ENCODE results near the gene HS3ST1. TPM values are rescaled to one million over a fixed set of nuclear protein-coding genes. Genes with fewer than 3 reads are reported as not detected.
"Not testable (repeated sequence)": the region's sequence is repeated elsewhere in the genome, so short reads cannot be mapped to it uniquely, and the experiment has no call there.

Gene HS3ST1
- total RNA-seq, 4 donors from 2014 or later, result 0.05 to 0.36 (median 0.21) TPM; not detected in 1

GRCh38 chr4:11399461-11399971 lies 29.2 kb downstream of the HS3ST1 start:
- no peak overlapping the region for H3K4me3 ChIP-seq (ENCODE audit: low read depth, poor library complexity, severe bottlenecking)
- intact Hi-C loops (cut with DNase I; ENCODE audit: low total_unique reads), result no loop called here
- TF ChIP-seq, protein P1, sequence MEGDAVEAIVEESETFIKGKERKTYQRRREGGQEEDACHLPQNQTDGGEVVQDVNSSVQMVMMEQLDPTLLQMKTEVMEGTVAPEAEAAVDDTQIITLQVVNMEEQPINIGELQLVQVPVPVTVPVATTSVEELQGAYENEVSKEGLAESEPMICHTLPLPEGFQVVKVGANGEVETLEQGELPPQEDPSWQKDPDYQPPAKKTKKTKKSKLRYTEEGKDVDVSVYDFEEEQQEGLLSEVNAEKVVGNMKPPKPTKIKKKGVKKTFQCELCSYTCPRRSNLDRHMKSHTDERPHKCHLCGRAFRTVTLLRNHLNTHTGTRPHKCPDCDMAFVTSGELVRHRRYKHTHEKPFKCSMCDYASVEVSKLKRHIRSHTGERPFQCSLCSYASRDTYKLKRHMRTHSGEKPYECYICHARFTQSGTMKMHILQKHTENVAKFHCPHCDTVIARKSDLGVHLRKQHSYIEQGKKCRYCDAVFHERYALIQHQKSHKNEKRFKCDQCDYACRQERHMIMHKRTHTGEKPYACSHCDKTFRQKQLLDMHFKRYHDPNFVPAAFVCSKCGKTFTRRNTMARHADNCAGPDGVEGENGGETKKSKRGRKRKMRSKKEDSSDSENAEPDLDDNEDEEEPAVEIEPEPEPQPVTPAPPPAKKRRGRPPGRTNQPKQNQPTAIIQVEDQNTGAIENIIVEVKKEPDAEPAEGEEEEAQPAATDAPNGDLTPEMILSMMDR (IDR thresholded peaks at IDR 0.05), result no peak
- no peak for TF ChIP-seq POLR2A (IDR thresholded peaks at IDR 0.05)
- DNase-seq (ENCODE audit: low spot score in 2 of 2), result no peak
- 97 to 98% methylated on average over 39 to 40 of the region's 42 CpGs for WGBS, 2 donors

- 61 to 69% methylated on average over 5 of the region's 5 CpGs for WGBS, 2 donors
- intact Hi-C loops (cut with DNase I; ENCODE audit: low total_unique reads), result no loop called here
- TF ChIP-seq POLR2A (IDR thresholded peaks at IDR 0.05), result no peak
- TF ChIP-seq, protein P1 (IDR thresholded peaks at IDR 0.05), result no peak
- no peak overlapping the region for H3K4me3 ChIP-seq (ENCODE audit: low read depth, poor library complexity, severe bottlenecking)
- no peak for DNase-seq (ENCODE audit: low spot score in 2 of 2)
These were observed 30.7 kb downstream of the HS3ST1 start for GRCh38 chr4:11397819-11398610.

DNA sequence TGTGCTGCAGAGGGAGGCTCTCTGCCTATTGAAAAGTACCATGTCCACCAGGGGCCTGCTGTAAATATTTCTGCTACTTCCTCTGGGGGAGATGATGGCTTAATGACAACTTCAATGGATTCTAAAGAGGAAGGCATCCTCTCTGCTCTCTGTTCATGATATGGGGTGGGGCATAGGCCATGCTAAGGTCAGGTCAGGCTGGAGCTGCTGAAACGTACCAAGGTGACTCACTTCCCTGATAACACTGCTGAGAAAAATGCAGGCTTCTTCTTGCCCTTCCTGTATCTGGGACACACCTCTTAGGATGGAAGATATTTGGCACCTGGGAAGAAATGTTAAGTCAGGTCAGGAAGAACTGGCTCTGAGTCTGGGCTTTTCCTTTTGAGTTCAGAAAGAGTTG lies 31.5 kb downstream of the HS3ST1 start:
- 9 to 42% methylated on average over 1 of the region's 1 CpG for WGBS, 2 donors
- DNase-seq (ENCODE audit: low spot score in 2 of 2), result no peak
- TF ChIP-seq, protein P1 (IDR thresholded peaks at IDR 0.05), result no peak
- no peak for TF ChIP-seq POLR2A (IDR thresholded peaks at IDR 0.05)

GRCh38 chr4:11393551-11393950 lies 35.1 kb downstream of the HS3ST1 start:
- 93 to 96% methylated on average over 2 of the region's 2 CpGs for WGBS, 2 donors
- intact Hi-C loops (cut with DNase I; ENCODE audit: low total_unique reads), result no loop called here
- TF ChIP-seq, protein P1 (IDR thresholded peaks at IDR 0.05), result no peak
- TF ChIP-seq POLR2A (IDR thresholded peaks at IDR 0.05), result no peak
- no peak overlapping the region for H3K4me3 ChIP-seq (ENCODE audit: low read depth, poor library complexity, severe bottlenecking)
- DNase-seq (ENCODE audit: low spot score in 2 of 2), result no peak

More for the DNA sequence above, 31.5 kb downstream of the HS3ST1 start:
- H3K4me3 ChIP-seq (ENCODE audit: low read depth, poor library complexity, severe bottlenecking), result no peak overlapping the region
- intact Hi-C loops (cut with DNase I; ENCODE audit: low total_unique reads), result no loop called here

- intact Hi-C loops (cut with DNase I; ENCODE audit: low total_unique reads); H3K4me3 ChIP-seq (ENCODE audit: low read depth, poor library complexity, severe bottlenecking); DNase-seq (ENCODE audit: low spot score in 2 of 2): not testable (repeated sequence)
- WGBS, 2 donors, result 60 to 75% methylated on average over 13 of the region's 15 CpGs
These were observed 44.6 kb downstream of the HS3ST1 start for GRCh38 chr4:11384072-11384471.

DNA sequence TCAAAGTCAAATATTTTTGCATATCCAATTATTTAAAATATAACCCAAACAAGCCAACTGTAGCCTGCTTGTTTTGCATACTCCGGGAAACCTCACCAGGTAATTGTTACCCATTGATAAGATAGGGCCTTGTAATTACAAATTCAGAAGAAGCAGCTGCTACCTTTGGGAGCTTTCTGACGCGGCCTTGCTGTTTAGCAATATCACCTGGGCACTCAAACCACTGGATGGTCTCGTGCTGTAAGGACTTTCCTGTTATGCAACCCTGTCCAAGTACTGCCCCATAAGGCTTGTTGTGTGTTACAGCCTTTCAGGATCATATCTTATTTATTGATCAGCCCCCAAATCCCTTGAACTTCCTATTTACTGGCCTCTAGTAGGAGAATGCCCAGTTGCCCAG lies 52.1 kb downstream of the HS3ST1 start:
- TF ChIP-seq POLR2A (IDR thresholded peaks at IDR 0.05), result no peak
- TF ChIP-seq, protein P1 (IDR thresholded peaks at IDR 0.05), result no peak
- intact Hi-C loops (cut with DNase I; ENCODE audit: low total_unique reads), result no loop called here
- 88 to 91% methylated on average over 4 of the region's 4 CpGs for WGBS, 2 donors
- no peak overlapping the region for H3K4me3 ChIP-seq (ENCODE audit: low read depth, poor library complexity, severe bottlenecking)
- DNase-seq (ENCODE audit: low spot score in 2 of 2), result no peak

All from lower leg skin (tissue), 4 donors.